Endothelial cell of umbilical vein (primary cell): ENCODE data around the gene COL4A2. TPM values are rescaled to one million over a fixed set of nuclear protein-coding genes. Genes with fewer than 3 reads are reported as not detected.
A peak's percentile ranks its signal among the peaks of the same experiment; 100 is the strongest.

Experiments used
- BruUV-seq: library from RNA; stranded (reverse); fragments of 400-500 nt; replicated peaks from 2 replicates; lab custom pipeline; 2021; lab: Mats Ljungman, UMichigan
- CTCF ChIA-PET: fragments of 300-600, 350-600 bp; sonication (Branson Sonifier 250); formaldehyde crosslinking; loops from one replicate; lab custom pipeline; 2021; ENCODE audit warnings: antibody characterized with exemption, inconsistent platforms; lab: Charles Lee
- POLR2A ChIA-PET: fragments of 300-600, 350-600 bp; sonication (Branson Sonifier 250); formaldehyde crosslinking; loops from one replicate; lab custom pipeline; 2021; ENCODE audit warnings: antibody characterized with exemption, inconsistent platforms; lab: Charles Lee
- DNase-seq: peaks from one replicate; pipeline ENCODE4 v3.0.0-alpha.2; 2011; ENCODE audit warnings: low read depth, low spot score
- FAIRE-seq: peaks from 2 replicates; lab custom pipeline; 2011; peaks lifted over from hg19 to GRCh38; lab: Jason Lieb, UNC
- H2AFZ ChIP-seq: 2 replicates; pipeline ENCODE4 v1.6.0; 2012; ENCODE audit warnings: low read depth, low read length, control low read depth, inconsistent platforms
- H3K27ac ChIP-seq: 2 replicates; pipeline ENCODE4 v1.5.1; 2011; ENCODE audit warnings: low read depth, mild to moderate bottlenecking, control low read depth, low read length, moderate library complexity; ENCODE audit not compliant: insufficient read depth
- H3K27me3 ChIP-seq, 2 experiments: 2 replicates each; pipeline versions ENCODE4 v1.6.0 to v1.6.1; 2011; ENCODE audit warnings: low read length in 2 of 2, mixed read lengths in 1 of 2; ENCODE audit not compliant: control insufficient read depth in 2 of 2, insufficient read depth in 2 of 2
- H3K36me3 ChIP-seq, 2 experiments: 2 replicates in 1 of 2; 3 replicates in 1 of 2; pipeline ENCODE4 v1.5.1; 2011; ENCODE audit warnings: low read length in 2 of 2, mild to moderate bottlenecking in 1 of 2, moderate library complexity in 1 of 2; ENCODE audit not compliant: control insufficient read depth in 2 of 2, insufficient read depth in 2 of 2; ENCODE audit errors: extremely low read depth in 1 of 2
- H3K4me1 ChIP-seq: 3 replicates; pipeline ENCODE4 v1.5.1; 2011; ENCODE audit warnings: mild to moderate bottlenecking, low read length; ENCODE audit not compliant: control insufficient read depth, insufficient read depth; ENCODE audit errors: extremely low read depth
- H3K4me2 ChIP-seq: 2 replicates; pipeline ENCODE4 v1.6.1; 2011; ENCODE audit warnings: low read length, control low read depth, mixed read lengths; ENCODE audit not compliant: insufficient read depth
- H3K4me3 ChIP-seq, 3 experiments: fragments of 200-600 bp in 1 of 3; sonication (generic), shearing (Covaris generic) in 1 of 3; replicated peaks in 1 of 3; 2 replicates each; pipeline ENCODE4 v1.5.1; 2011 to 2016; ENCODE audit warnings: control low read depth in 3 of 3, low read length in 3 of 3, mild to moderate bottlenecking in 2 of 3, inconsistent platforms in 1 of 3, low read depth in 1 of 3, moderate library complexity in 1 of 3; ENCODE audit not compliant: insufficient read depth in 1 of 3
- H3K79me2 ChIP-seq: 2 replicates; pipeline ENCODE4 v1.6.0; 2012; ENCODE audit warnings: low read length, inconsistent platforms; ENCODE audit not compliant: control insufficient read depth, insufficient read depth
- H3K9ac ChIP-seq: replicated peaks from 2 replicates; pipeline ENCODE3; 2011; ENCODE audit warnings: low read length, control low read depth; ENCODE audit not compliant: insufficient read depth; ENCODE audit errors: extremely low read depth
- H3K9me1 ChIP-seq: replicated peaks from 3 replicates; pipeline ENCODE4 v1.6.0; 2011; ENCODE audit warnings: mild to moderate bottlenecking, low read length; ENCODE audit not compliant: control insufficient read depth, insufficient read depth; ENCODE audit errors: extremely low read depth
- H3K9me3 ChIP-seq: replicated peaks from 2 replicates; pipeline ENCODE4 v1.5.1; 2012; ENCODE audit warnings: low read length, inconsistent platforms; ENCODE audit not compliant: control insufficient read depth, insufficient read depth
- H4K20me1 ChIP-seq: replicated peaks from 2 replicates; pipeline ENCODE3; 2011; ENCODE audit warnings: mild to moderate bottlenecking, low read length; ENCODE audit not compliant: control insufficient read depth, insufficient read depth; ENCODE audit errors: extremely low read depth
- EZH2 ChIP-seq: IDR thresholded peaks from 2 replicates; pipeline ENCODE4 v1.6.1; 2012; ENCODE audit warnings: borderline replicate concordance, low read depth, mild to moderate bottlenecking, moderate library complexity, low read length, inconsistent platforms; ENCODE audit not compliant: severe bottlenecking
- FOS ChIP-seq: IDR thresholded peaks from 2 replicates; pipeline ENCODE4 v1.6.1; 2011; ENCODE audit warnings: mild to moderate bottlenecking, low read length, moderate library complexity, borderline replicate concordance; ENCODE audit not compliant: insufficient read depth
- GATA2 ChIP-seq: IDR thresholded peaks from 2 replicates; pipeline ENCODE4 v1.7.0; 2011; ENCODE audit warnings: low read depth, mild to moderate bottlenecking, moderate library complexity, mixed read lengths, low read length; ENCODE audit not compliant: insufficient read length, insufficient read depth
- JUN ChIP-seq: IDR thresholded peaks from 2 replicates; pipeline ENCODE4 v1.6.1; 2011; ENCODE audit warnings: borderline replicate concordance, low read depth; ENCODE audit not compliant: insufficient read length, insufficient read depth
- MAX ChIP-seq: IDR thresholded peaks from 2 replicates; pipeline ENCODE4 v1.6.1; 2011; ENCODE audit not compliant: insufficient read depth, insufficient read length
- MYC ChIP-seq: IDR thresholded peaks from one replicate; pipeline ENCODE4 v1.6.1; 2011; ENCODE audit warnings: mild to moderate bottlenecking, low read depth, low read length
- POLR2A ChIP-seq: IDR thresholded peaks from 2 replicates; pipeline ENCODE4 v1.6.1; 2012; ENCODE audit warnings: low read depth, mild to moderate bottlenecking, control low read depth, low read length
- POLR2AphosphoS5 ChIP-seq: IDR thresholded peaks from 2 replicates; pipeline ENCODE4 v1.6.1; 2012; ENCODE audit warnings: low read depth, mild to moderate bottlenecking, control low read depth, low read length, moderate library complexity; ENCODE audit not compliant: insufficient read depth
- dilution Hi-C: fragments of 300-500 bp; cut with MboI; formaldehyde crosslinking; loops from one replicate; pipeline ENCODE4 v1.15.0; 2019; ENCODE audit warnings: low sequenced_read_pairs; ENCODE audit not compliant: extremely low pct_ligation_motif_present
- intact Hi-C: fragments of 100-400 bp; cut with micrococcal nuclease; formaldehyde crosslinking; loops from one replicate; pipeline ENCODE4 v1.10.0; 2022
- polyA plus RNA-seq, 4 experiments: library from polyadenylated mRNA; depleted of rRNA in 3 of 4; stranded (reverse) in 3 of 4; unstranded in 1 of 4; fragments of >200 nt; gene quantifications; 2 replicates each; pipeline versions ENCODE4 v1.2.1 to v1.2.3, GENCODE V29; 2011 to 2012; ENCODE audit warnings: missing spikeins in 1 of 4
- total RNA-seq: library from RNA; stranded (reverse); gene quantifications from 2 replicates; pipeline ENCODE4 v1.2.3, GENCODE V29; 2021
- TF ChIP-seq, protein P1 (sequence below), 2 donors: IDR thresholded peaks; 1 replicate in 1 of 2; 2 replicates in 1 of 2; pipeline ENCODE4 v1.5.1; 2011; ENCODE audit warnings: low read length in 2 of 2, mild to moderate bottlenecking in 2 of 2, moderate library complexity in 2 of 2, control low read depth in 1 of 2, inconsistent platforms in 1 of 2, low read depth in 1 of 2; ENCODE audit not compliant: insufficient read depth in 1 of 2; ENCODE audit errors: extremely low read depth in 1 of 2

The COL4A2 gene
- total and polyA plus RNA-seq, 2 donors (not counting 3 experiments of a cell fraction or from before 2014, with no cell fraction given), result 792 to 940 TPM

- Histone ChIP-seq H3K27me3 (no peaks in the 10 kb centered on the region), H3K4me2 (peak overlapping the region; percentile 53), H3K4me3 (peak overlapping the region; percentile 64 to 83 (median 71)), H3K27ac (peak overlapping the region; percentile 59), H3K36me3 (peaks cover 2 to 11% of the 10 kb centered on the region in 2 experiments), H3K4me1 (peaks cover 55% of the 10 kb centered on the region), H2AFZ (peak overlapping the region; percentile 6), H3K9me3 (no peaks in the 10 kb centered on the region), H3K79me2 (peaks cover 93% of the 10 kb centered on the region), H4K20me1 (no peaks in the 10 kb centered on the region), H3K9me1 (no peaks in the 10 kb centered on the region), H3K9ac (peak overlapping the region; percentile 74)
- no peak for DNase-seq
- intact Hi-C loops, result loop anchor here (1.0 kb wide), 2 partner anchors 11 to 103 kb away; no protein-coding TSS in a partner anchor
- ChIA-PET POLR2A (interaction anchor here (0.8 to 1.1 kb wide), 4 partner anchors 11 to 407 kb away, joined by 3 to 4 read pairs (median 4); no protein-coding TSS in a partner anchor), CTCF (interaction anchor here (0.7 to 5.0 kb wide), 14 partner anchors 10 to 136 kb away, joined by 3 to 43 read pairs (median 5); no protein-coding TSS in a partner anchor)
- dilution Hi-C loops, result no loop called here
- no TSS peak for BruUV-seq
- TF ChIP-seq POLR2AphosphoS5, result no peak
- TF ChIP-seq EZH2, result no peak
- TF ChIP-seq GATA2, result no peak
- FAIRE-seq, result peak; percentile 83
Measured at GRCh38 chr13:110308656-110309359, 1.7 kb downstream of the COL4A2 start.

GRCh38 chr13:110309661-110310524 lies 2.8 kb downstream of the COL4A2 start:
- no peak overlapping the region for H3K27ac ChIP-seq
- no peaks in the 10 kb centered on the region for H3K9me1 ChIP-seq
- POLR2A ChIA-PET, result no interaction called here
- peaks cover 2 to 12% of the 10 kb centered on the region in 2 experiments for H3K36me3 ChIP-seq
- peaks cover 93% of the 10 kb centered on the region for H3K79me2 ChIP-seq
- peak overlapping the region in 1 of 3 experiments; percentile 83 for H3K4me3 ChIP-seq
- no peak for DNase-seq
- H3K27me3 ChIP-seq, result no peaks in the 10 kb centered on the region
- H3K9me3 ChIP-seq, result no peaks in the 10 kb centered on the region
- peak overlapping the region; percentile 53 for H3K4me2 ChIP-seq
- dilution Hi-C loops (no loop called here), intact Hi-C loops (no loop called here)
- H3K4me1 ChIP-seq, result peaks cover 44% of the 10 kb centered on the region
- no peak overlapping the region for H2AFZ ChIP-seq
- BruUV-seq, result no TSS peak
- CTCF ChIA-PET, result interaction anchor here (1.3 to 5.0 kb wide), 9 partner anchors 11 to 146 kb away, joined by 3 to 43 read pairs (median 5); no protein-coding TSS in a partner anchor
- no peaks in the 10 kb centered on the region for H4K20me1 ChIP-seq
- peak; percentile 4 for FAIRE-seq
- TF ChIP-seq POLR2AphosphoS5 (no peak), FOS (no peak), MAX (no peak), MYC (no peak), GATA2 (no peak), JUN (no peak), EZH2 (no peak), POLR2A (no peak)
- TF ChIP-seq, protein P1, sequence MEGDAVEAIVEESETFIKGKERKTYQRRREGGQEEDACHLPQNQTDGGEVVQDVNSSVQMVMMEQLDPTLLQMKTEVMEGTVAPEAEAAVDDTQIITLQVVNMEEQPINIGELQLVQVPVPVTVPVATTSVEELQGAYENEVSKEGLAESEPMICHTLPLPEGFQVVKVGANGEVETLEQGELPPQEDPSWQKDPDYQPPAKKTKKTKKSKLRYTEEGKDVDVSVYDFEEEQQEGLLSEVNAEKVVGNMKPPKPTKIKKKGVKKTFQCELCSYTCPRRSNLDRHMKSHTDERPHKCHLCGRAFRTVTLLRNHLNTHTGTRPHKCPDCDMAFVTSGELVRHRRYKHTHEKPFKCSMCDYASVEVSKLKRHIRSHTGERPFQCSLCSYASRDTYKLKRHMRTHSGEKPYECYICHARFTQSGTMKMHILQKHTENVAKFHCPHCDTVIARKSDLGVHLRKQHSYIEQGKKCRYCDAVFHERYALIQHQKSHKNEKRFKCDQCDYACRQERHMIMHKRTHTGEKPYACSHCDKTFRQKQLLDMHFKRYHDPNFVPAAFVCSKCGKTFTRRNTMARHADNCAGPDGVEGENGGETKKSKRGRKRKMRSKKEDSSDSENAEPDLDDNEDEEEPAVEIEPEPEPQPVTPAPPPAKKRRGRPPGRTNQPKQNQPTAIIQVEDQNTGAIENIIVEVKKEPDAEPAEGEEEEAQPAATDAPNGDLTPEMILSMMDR (IDR thresholded peaks at IDR 0.05; ENCODE audit: extremely low read depth in 1 of 2, insufficient read depth in 1 of 2, low read depth in 1 of 2, low read length in 2 of 2), result no peak
- H3K9ac ChIP-seq, result peak overlapping the region; percentile 74
